HCT116 (cell line): ENCODE measurements around the gene TBATA. TPM values are rescaled to one million over a fixed set of nuclear protein-coding genes. Genes with fewer than 3 reads are reported as not detected.

Experiments used
- ATAC-seq: fragments of 200-7000 bp; cut with Tn5 transposase; 2 replicates; pipeline ENCODE4 v1.9.1; 2020; ENCODE audit warnings: mild to moderate bottlenecking, moderate library complexity
- BruUV-seq: library from RNA; stranded (reverse); fragments of 400-500 nt; replicated peaks from 2 replicates; lab custom pipeline; 2021; lab: Mats Ljungman, UMichigan
- CTCF ChIA-PET: fragments of 300-600 bp; sonication (Branson Sonifier 250); formaldehyde crosslinking; loops from one replicate; lab custom pipeline; 2021; ENCODE audit warnings: antibody characterized with exemption; lab: Charles Lee
- POLR2A ChIA-PET: fragments of 300-600, 350-600 bp; sonication (Branson Sonifier 250); formaldehyde crosslinking; loops from one replicate; lab custom pipeline; 2021; ENCODE audit warnings: antibody characterized with exemption; lab: Charles Lee
- RAD21 ChIA-PET, 2 experiments: fragments of 300-600 bp; sonication (Branson Sonifier 250); formaldehyde crosslinking; loops; one replicate each; lab custom pipeline; 2023; ENCODE audit warnings: low total read pairs in 2 of 2; ENCODE audit not compliant: uncharacterized antibody in 2 of 2, unreplicated experiment in 2 of 2, low non-redundant PET in 1 of 2; lab: Charles Lee
- DNase-seq: peaks from one replicate; pipeline ENCODE4 v3.0.0-alpha.2; 2010; ENCODE audit warnings: low read depth, low spot score
- H2AFZ ChIP-seq: fragments of 200-600 bp; shearing (Covaris generic), sonication (generic); 2 replicates; pipeline ENCODE4 v1.6.1; 2017; ENCODE audit warnings: low read depth, mixed run types, mixed read lengths, antibody characterized with exemption, low read length; ENCODE audit not compliant: poor library complexity, severe bottlenecking
- H3K27ac ChIP-seq: 2 replicates; pipeline ENCODE4 v1.5.1; 2012; ENCODE audit warnings: low read depth, low read length
- H3K27me3 ChIP-seq: fragments of 200-600 bp; sonication (generic); 2 replicates; pipeline ENCODE4 v1.6.1; 2016; ENCODE audit warnings: mixed run types, low read length, mixed read lengths; ENCODE audit not compliant: insufficient read depth
- H3K36me3 ChIP-seq, 2 experiments: fragments of 200-500 bp in 1 of 2; fragments of 200-600 bp in 1 of 2; sonication (Bioruptor generic) in 1 of 2; sonication (generic) in 1 of 2; 2 replicates each; pipeline versions ENCODE4 v1.5.1 to v1.6.1; 2014 to 2016; ENCODE audit warnings: low read length in 2 of 2, inconsistent platforms in 1 of 2, mixed read lengths in 1 of 2, mixed run types in 1 of 2; ENCODE audit not compliant: insufficient read depth in 2 of 2, control insufficient read depth in 1 of 2
- H3K4me1 ChIP-seq, 2 experiments: fragments of 200-600 bp in 1 of 2; sonication (generic) in 1 of 2; 2 replicates each; pipeline versions ENCODE4 v1.5.1 to v1.6.1; 2012 to 2017; ENCODE audit warnings: low read length in 2 of 2, inconsistent platforms in 1 of 2, mild to moderate bottlenecking in 1 of 2, mixed read lengths in 1 of 2, mixed run types in 1 of 2, moderate library complexity in 1 of 2; ENCODE audit not compliant: insufficient read depth in 2 of 2, control insufficient read depth in 1 of 2
- H3K4me2 ChIP-seq: fragments of 200-600 bp; sonication (generic); 2 replicates; pipeline ENCODE4 v1.6.1; 2017; ENCODE audit warnings: mixed run types, low read length, mixed read lengths
- H3K4me3 ChIP-seq, 2 experiments: fragments of 200-600 bp in 1 of 2; sonication (generic) in 1 of 2; replicated peaks in 1 of 2; 2 replicates each; pipeline ENCODE4 v1.5.1; 2011 to 2016; ENCODE audit warnings: low read length in 2 of 2, control low read depth in 1 of 2, low read depth in 1 of 2, mild to moderate bottlenecking in 1 of 2, mixed read lengths in 1 of 2, mixed run types in 1 of 2
- H3K79me2 ChIP-seq: fragments of 200-600 bp; sonication (generic); 2 replicates; pipeline ENCODE4 v1.6.1; 2017; ENCODE audit warnings: mild to moderate bottlenecking, mixed run types, low read length, moderate library complexity, mixed read lengths; ENCODE audit not compliant: insufficient read depth
- H3K9ac ChIP-seq: fragments of 200-600 bp; sonication (generic); 2 replicates; pipeline ENCODE4 v1.6.1; 2016; ENCODE audit warnings: low read length, mixed read lengths
- H3K9me2 ChIP-seq: fragments of 200-600 bp; sonication (generic), shearing (Covaris generic); 2 replicates; pipeline ENCODE4 v1.6.1; 2017; ENCODE audit warnings: mixed run types, mild to moderate bottlenecking, moderate library complexity; ENCODE audit not compliant: insufficient read depth
- H3K9me3 ChIP-seq, 2 experiments: fragments of 200-500 bp in 1 of 2; fragments of 200-600 bp in 1 of 2; sonication (Bioruptor generic) in 1 of 2; sonication (generic) in 1 of 2; 2 replicates each; pipeline ENCODE4 v1.6.1; 2014 to 2017; ENCODE audit warnings: low read length in 2 of 2, mixed read lengths in 2 of 2, inconsistent platforms in 1 of 2, low read depth in 1 of 2, mild to moderate bottlenecking in 1 of 2, mixed run types in 1 of 2, moderate library complexity in 1 of 2; ENCODE audit not compliant: control insufficient read depth in 1 of 2, insufficient read depth in 1 of 2
- H4K20me1 ChIP-seq: fragments of 200-600 bp; sonication (generic), shearing (Covaris generic); 2 replicates; pipeline ENCODE4 v1.6.1; 2017; ENCODE audit warnings: mixed run types, mild to moderate bottlenecking, moderate library complexity; ENCODE audit not compliant: insufficient read depth
- CEBPB ChIP-seq: IDR thresholded peaks from 2 replicates; pipeline ENCODE4 v1.6.1; 2012; ENCODE audit warnings: low read depth
- EGR1 ChIP-seq: IDR thresholded peaks from 2 replicates; pipeline ENCODE4 v1.6.1; 2012; ENCODE audit warnings: low read depth
- EZH2phosphoT487 ChIP-seq: fragments of 200-600 bp; IDR thresholded peaks from 2 replicates; pipeline ENCODE4 v1.6.1; 2018; ENCODE audit warnings: antibody characterized with exemption, borderline replicate concordance
- FOSL1 ChIP-seq: IDR thresholded peaks from 2 replicates; pipeline ENCODE4 v1.6.1; 2012; ENCODE audit warnings: low read depth
- TCF7L2 ChIP-seq: IDR thresholded peaks from 2 replicates; pipeline ENCODE4 v1.7.0; 2011; ENCODE audit warnings: borderline replicate concordance, inconsistent platforms; ENCODE audit not compliant: insufficient read depth, insufficient read length; ENCODE audit errors: extremely low read depth
- ZBTB33 ChIP-seq: IDR thresholded peaks from 2 replicates; pipeline ENCODE4 v1.6.1; 2011; ENCODE audit warnings: mild to moderate bottlenecking, low read length, moderate library complexity; ENCODE audit not compliant: insufficient replicate concordance; ENCODE audit errors: extremely low read depth
- ZFX ChIP-seq: fragments of 450-650 bp; IDR thresholded peaks from 2 replicates; pipeline ENCODE4 v1.6.1; 2017
- ZNF274 ChIP-seq: fragments of 200-500 bp; sonication (Bioruptor generic); IDR thresholded peaks from 2 replicates; pipeline ENCODE4 v1.6.1; 2014; ENCODE audit warnings: mild to moderate bottlenecking, low read depth, low read length, inconsistent platforms
- intact Hi-C: fragments of 100-400 bp; cut with micrococcal nuclease; formaldehyde crosslinking; loops from 2 replicates; pipeline ENCODE4 v1.10.0; 2022
- total RNA-seq: library from RNA; stranded (reverse); gene quantifications from one replicate; pipeline ENCODE4 v1.2.1, GENCODE V29; 2021; ENCODE audit not compliant: unreplicated experiment
- TF ChIP-seq, protein P1 (sequence below): IDR thresholded peaks from 2 replicates; pipeline ENCODE4 v1.6.1; 2012

Gene TBATA
- total RNA-seq, 1 experiment from 2014 or later, result not detected

GRCh38 chr10:70772627-70773026 lies 12.6 kb downstream of the TBATA start:
- ATAC-seq (no peak), DNase-seq (no peak)
- Histone ChIP-seq H3K9me2 (no peaks in the 10 kb centered on the region), H3K4me1 (peaks cover 0 to 10% of the 10 kb centered on the region in 2 experiments; a peak in 2 of 4 replicates), H4K20me1 (no peaks in the 10 kb centered on the region), H3K4me2 (no peak overlapping the region), H2AFZ (no peak overlapping the region), H3K27me3 (no peaks in the 10 kb centered on the region), H3K9me3 (no peaks in the 10 kb centered on the region), H3K79me2 (no peaks in the 10 kb centered on the region), H3K4me3 (no peak overlapping the region), H3K36me3 (no peaks in the 10 kb centered on the region), H3K27ac (no peak overlapping the region), H3K9ac (no peak overlapping the region)
- BruUV-seq, result no TSS peak
- ChIA-PET POLR2A (no interaction called here), RAD21 (no interaction called here), CTCF (no interaction called here)
- intact Hi-C loops, result no loop called here
- TF ChIP-seq EZH2phosphoT487 (no peak), ZFX (no peak), CEBPB (no peak), EGR1 (no peak), ZNF274 (no peak), ZBTB33 (no peak), TCF7L2 (no peak), FOSL1 (no peak)
- TF ChIP-seq, protein P1, sequence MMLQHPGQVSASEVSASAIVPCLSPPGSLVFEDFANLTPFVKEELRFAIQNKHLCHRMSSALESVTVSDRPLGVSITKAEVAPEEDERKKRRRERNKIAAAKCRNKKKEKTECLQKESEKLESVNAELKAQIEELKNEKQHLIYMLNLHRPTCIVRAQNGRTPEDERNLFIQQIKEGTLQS, result no peak
